ENCODE data around the gene MEI1.

DNA sequence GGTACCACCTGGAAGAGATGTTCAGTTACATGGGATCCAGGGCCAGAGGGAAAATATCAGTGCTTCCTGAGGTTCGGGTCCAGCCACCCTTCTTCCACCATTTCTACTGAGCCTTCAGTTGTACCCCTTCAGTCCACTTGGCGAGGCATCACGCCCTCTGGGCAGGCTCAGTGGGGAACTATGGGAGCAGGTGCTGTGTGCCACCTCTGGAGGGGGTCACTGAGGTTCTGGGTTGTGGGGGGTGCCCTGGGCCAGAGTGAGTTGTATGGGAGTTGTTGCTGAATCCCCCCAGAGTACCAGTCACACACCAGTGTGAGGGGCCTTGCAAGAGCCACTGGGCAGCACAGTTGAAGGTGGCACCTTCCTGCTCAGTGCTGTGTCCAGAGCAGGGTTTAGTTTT is 130.9 kb downstream of the MEI1 start:
- TF ChIP-seq, protein P1, sequence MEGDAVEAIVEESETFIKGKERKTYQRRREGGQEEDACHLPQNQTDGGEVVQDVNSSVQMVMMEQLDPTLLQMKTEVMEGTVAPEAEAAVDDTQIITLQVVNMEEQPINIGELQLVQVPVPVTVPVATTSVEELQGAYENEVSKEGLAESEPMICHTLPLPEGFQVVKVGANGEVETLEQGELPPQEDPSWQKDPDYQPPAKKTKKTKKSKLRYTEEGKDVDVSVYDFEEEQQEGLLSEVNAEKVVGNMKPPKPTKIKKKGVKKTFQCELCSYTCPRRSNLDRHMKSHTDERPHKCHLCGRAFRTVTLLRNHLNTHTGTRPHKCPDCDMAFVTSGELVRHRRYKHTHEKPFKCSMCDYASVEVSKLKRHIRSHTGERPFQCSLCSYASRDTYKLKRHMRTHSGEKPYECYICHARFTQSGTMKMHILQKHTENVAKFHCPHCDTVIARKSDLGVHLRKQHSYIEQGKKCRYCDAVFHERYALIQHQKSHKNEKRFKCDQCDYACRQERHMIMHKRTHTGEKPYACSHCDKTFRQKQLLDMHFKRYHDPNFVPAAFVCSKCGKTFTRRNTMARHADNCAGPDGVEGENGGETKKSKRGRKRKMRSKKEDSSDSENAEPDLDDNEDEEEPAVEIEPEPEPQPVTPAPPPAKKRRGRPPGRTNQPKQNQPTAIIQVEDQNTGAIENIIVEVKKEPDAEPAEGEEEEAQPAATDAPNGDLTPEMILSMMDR (IDR thresholded peaks at IDR 0.05; ENCODE audit: poor library complexity, severe bottlenecking): no peak
- TF ChIP-seq MXI1 (conservative IDR thresholded peaks at IDR 0.05; ENCODE audit: poor library complexity, severe bottlenecking): no peak
- no peak for TF ChIP-seq RAD21 (conservative IDR thresholded peaks at IDR 0.05)
- TF ChIP-seq EZH2 (IDR thresholded peaks at IDR 0.05; ENCODE audit: borderline replicate concordance, insufficient read depth, low read length, poor library complexity, severe bottlenecking): no peak
- no peak for TF ChIP-seq TAF1 (IDR thresholded peaks at IDR 0.05; ENCODE audit: low read depth)
- TF ChIP-seq POLR2AphosphoS5 (IDR thresholded peaks at IDR 0.05): no peak
